MCF 10A (cell line): ENCODE results near the gene PGAM5. TPM values are rescaled to one million over a fixed set of nuclear protein-coding genes. Genes with fewer than 3 reads are reported as not detected.

Experiments used
- BruUV-seq: library from RNA; stranded (reverse); fragments of 400-500 nt; replicated peaks from 2 replicates; lab custom pipeline; 2021; lab: Mats Ljungman, UMichigan
- CTCF ChIA-PET: fragments of 300-600 bp; sonication (Branson Sonifier 250); formaldehyde crosslinking; extraction: SDS; loops from one replicate; lab custom pipeline; 2021; ENCODE audit warnings: antibody characterized with exemption, inconsistent platforms; lab: Yijun Ruan, JAX
- POLR2A ChIA-PET: fragments of 300-600, 350-650 bp; sonication (Branson Sonifier 250); formaldehyde crosslinking; extraction: SDS; loops from one replicate; lab custom pipeline; 2020; ENCODE audit warnings: antibody characterized with exemption, inconsistent platforms; lab: Yijun Ruan, JAX
- DNase-seq: peaks from one replicate; pipeline ENCODE4 v3.0.0-alpha.2; 2018; ENCODE audit not compliant: unreplicated experiment
- H3K27ac Mint-ChIP-seq: one replicate; pipeline ENCODE4 v1.8.0; 2022; ENCODE audit warnings: mild to moderate bottlenecking, low read depth, mixed read lengths; ENCODE audit not compliant: unreplicated experiment
- H3K27me3 Mint-ChIP-seq: one replicate; pipeline ENCODE4 v1.8.0; 2022; ENCODE audit warnings: mixed read lengths; ENCODE audit not compliant: insufficient read depth, unreplicated experiment
- H3K36me3 Mint-ChIP-seq: one replicate; pipeline ENCODE4 v1.8.0; 2022; ENCODE audit warnings: mild to moderate bottlenecking, moderate library complexity, mixed read lengths; ENCODE audit not compliant: insufficient read depth, unreplicated experiment
- H3K4me1 Mint-ChIP-seq: one replicate; pipeline ENCODE4 v1.8.0; 2022; ENCODE audit warnings: mixed read lengths; ENCODE audit not compliant: insufficient read depth, unreplicated experiment
- H3K4me3 Mint-ChIP-seq: one replicate; pipeline ENCODE4 v1.8.0; 2022; ENCODE audit warnings: mild to moderate bottlenecking, moderate library complexity, mixed read lengths; ENCODE audit not compliant: unreplicated experiment
- H3K9me3 Mint-ChIP-seq: one replicate; pipeline ENCODE4 v1.8.0; 2022; ENCODE audit warnings: mixed read lengths; ENCODE audit not compliant: unreplicated experiment
- intact Hi-C: fragments of 100-400 bp; cut with micrococcal nuclease; formaldehyde crosslinking; loops from 2 replicates; pipeline ENCODE4 v1.14.1; 2022
- total RNA-seq: library from RNA; stranded (reverse); gene quantifications from 2 replicates; pipeline ENCODE4 v1.2.3, GENCODE V29; 2022
- TF ChIP-seq, protein P1 (sequence below): fragments of 200-600 bp; IDR thresholded peaks from one replicate; pipeline ENCODE4 v1.8.0; 2022; ENCODE audit warnings: antibody characterized with exemption, mild to moderate bottlenecking; ENCODE audit not compliant: unreplicated experiment

Gene PGAM5
- total RNA-seq, 1 experiment from 2014 or later, result 84.0 TPM

DNA sequence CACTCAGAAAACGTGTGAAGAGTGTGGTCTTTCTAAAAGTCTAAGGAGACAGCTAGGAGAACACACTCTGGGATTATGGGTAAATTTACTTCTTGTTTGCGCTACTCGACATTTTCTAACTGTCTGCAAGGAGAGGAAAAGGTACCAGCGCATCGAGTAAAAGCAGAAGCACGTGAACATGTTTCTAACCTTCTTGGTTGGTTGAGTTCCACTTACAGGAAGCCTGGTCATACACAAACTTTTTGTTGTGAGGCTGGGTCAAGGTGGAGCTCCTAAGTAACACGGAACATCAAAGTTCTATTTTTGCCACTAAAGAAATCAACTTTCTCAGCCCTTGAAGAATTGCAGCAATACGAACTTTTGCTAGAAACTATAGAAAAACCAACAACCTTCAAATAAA, 31.0 kb downstream of the PGAM5 start:
- H3K4me3 Mint-ChIP-seq, result no peak overlapping the region
- peaks cover 99% of the 10 kb centered on the region for H3K36me3 Mint-ChIP-seq
- H3K27ac Mint-ChIP-seq, result no peak overlapping the region
- no peaks in the 10 kb centered on the region for H3K27me3 Mint-ChIP-seq
- TF ChIP-seq, protein P1, sequence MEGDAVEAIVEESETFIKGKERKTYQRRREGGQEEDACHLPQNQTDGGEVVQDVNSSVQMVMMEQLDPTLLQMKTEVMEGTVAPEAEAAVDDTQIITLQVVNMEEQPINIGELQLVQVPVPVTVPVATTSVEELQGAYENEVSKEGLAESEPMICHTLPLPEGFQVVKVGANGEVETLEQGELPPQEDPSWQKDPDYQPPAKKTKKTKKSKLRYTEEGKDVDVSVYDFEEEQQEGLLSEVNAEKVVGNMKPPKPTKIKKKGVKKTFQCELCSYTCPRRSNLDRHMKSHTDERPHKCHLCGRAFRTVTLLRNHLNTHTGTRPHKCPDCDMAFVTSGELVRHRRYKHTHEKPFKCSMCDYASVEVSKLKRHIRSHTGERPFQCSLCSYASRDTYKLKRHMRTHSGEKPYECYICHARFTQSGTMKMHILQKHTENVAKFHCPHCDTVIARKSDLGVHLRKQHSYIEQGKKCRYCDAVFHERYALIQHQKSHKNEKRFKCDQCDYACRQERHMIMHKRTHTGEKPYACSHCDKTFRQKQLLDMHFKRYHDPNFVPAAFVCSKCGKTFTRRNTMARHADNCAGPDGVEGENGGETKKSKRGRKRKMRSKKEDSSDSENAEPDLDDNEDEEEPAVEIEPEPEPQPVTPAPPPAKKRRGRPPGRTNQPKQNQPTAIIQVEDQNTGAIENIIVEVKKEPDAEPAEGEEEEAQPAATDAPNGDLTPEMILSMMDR, result no peak
- H3K4me1 Mint-ChIP-seq, result no peaks in the 10 kb centered on the region
- ChIA-PET POLR2A (interaction anchor here (1.1 to 3.0 kb wide), 3 partner anchors 9 to 19 kb away, joined by 4 to 10 read pairs (median 4); no protein-coding TSS in a partner anchor), CTCF (interaction anchor here (0.9 kb wide), 1 partner anchor 10 kb away, joined by 3 read pairs; no protein-coding TSS in a partner anchor)
- no peaks in the 10 kb centered on the region for H3K9me3 Mint-ChIP-seq
- intact Hi-C loops, result no loop called here
- DNase-seq, result no peak
- no TSS peak for BruUV-seq

DNA sequence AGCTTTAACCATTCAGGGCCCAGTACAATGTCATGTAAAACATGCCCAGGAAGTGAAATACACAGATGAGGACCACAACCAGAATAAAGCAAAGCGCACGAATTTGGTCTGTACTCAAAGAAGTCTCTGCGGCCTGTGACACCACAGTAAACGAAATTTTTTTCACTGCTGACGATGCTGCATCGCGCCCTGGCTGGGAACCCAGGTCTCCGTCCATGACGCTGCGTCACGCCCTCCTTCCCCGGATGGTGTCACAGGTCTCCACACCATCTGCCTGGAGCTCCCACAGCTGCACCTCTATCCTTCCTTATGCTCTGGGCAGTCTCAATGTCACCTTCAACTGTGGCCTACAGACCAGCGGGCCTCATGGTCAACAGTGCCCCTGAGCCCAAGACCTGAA, 33.2 kb downstream of the PGAM5 start:
- POLR2A ChIA-PET, result interaction anchor here (1.0 kb wide), 1 partner anchor 17 kb away, joined by 3 read pairs; no protein-coding TSS in a partner anchor
- Mint-ChIP-seq H3K9me3 (no peaks in the 10 kb centered on the region), H3K27ac (no peak overlapping the region), H3K4me3 (no peak overlapping the region), H3K36me3 (peaks cover 99% of the 10 kb centered on the region), H3K27me3 (no peaks in the 10 kb centered on the region), H3K4me1 (no peaks in the 10 kb centered on the region)
- TF ChIP-seq, protein P1, result no peak
- CTCF ChIA-PET, result interaction anchor here (0.6 to 0.9 kb wide), 3 partner anchors 12 to 85 kb away, joined by 3 read pairs; no protein-coding TSS in a partner anchor
- intact Hi-C loops, result no loop called here
- no TSS peak for BruUV-seq
- DNase-seq, result no peak

DNA sequence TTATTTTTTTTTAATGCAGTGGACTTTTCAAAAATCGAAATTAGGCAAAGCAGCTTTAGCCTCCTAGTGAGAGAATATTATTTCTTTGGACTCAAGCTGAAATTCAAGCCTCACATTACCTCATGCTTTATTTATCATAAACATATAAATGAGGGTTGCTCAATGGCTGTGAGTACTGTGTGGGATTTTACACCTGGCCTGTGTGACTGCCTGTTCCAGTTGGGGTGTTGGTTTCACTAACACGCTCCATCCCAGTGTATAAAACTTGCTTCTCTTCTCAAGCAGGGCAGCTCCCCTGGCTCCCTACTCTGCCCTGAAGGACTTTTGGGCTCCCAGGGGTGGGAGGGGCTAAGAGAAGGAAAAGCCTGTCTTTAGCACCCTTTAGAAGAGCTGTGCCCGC, 36.0 kb downstream of the PGAM5 start:
- POLR2A ChIA-PET, result interaction anchor here (0.7 to 1.5 kb wide), 3 partner anchors 12 to 36 kb away, joined by 3 to 4 read pairs (median 3); partner anchors contain the start of gene PGAM5
- CTCF ChIA-PET, result no interaction called here
- Mint-ChIP-seq H3K9me3 (no peaks in the 10 kb centered on the region), H3K27me3 (no peaks in the 10 kb centered on the region), H3K36me3 (peaks cover 100% of the 10 kb centered on the region), H3K4me1 (no peaks in the 10 kb centered on the region), H3K4me3 (no peak overlapping the region), H3K27ac (no peak overlapping the region)
- no TSS peak for BruUV-seq
- DNase-seq, result no peak
- TF ChIP-seq, protein P1, result no peak
- intact Hi-C loops, result no loop called here

DNA sequence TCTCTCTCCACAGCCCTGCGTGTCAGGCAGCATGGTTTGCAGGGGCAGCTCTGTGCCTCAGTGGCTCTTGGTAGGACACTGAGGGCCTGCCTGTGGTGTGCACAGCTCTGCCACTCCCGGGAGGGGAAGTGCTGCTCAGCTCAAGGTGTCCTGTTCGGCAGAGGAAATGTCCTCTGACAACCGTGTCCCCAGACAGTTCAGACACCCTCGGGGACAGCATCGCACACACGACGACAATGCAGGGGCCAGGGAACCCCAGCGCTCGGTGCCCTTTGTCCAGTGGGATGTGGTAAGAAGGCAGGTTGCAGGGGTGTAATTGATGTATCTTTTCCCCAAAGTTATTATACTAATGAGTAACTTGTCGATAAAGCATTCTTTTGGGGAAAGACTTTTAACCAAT, 36.8 kb downstream of the PGAM5 start:
- DNase-seq, result no peak
- BruUV-seq, result no TSS peak
- ChIA-PET POLR2A (interaction anchor here (1.0 kb wide), 1 partner anchor 37 kb away, joined by 3 read pairs; the partner anchor contains the start of gene PGAM5), CTCF (no interaction called here)
- no peaks in the 10 kb centered on the region for H3K4me1 Mint-ChIP-seq
- peaks cover 100% of the 10 kb centered on the region for H3K36me3 Mint-ChIP-seq
- no peak overlapping the region for H3K4me3 Mint-ChIP-seq
- TF ChIP-seq, protein P1, result no peak
- no peaks in the 10 kb centered on the region for H3K27me3 Mint-ChIP-seq
- H3K27ac Mint-ChIP-seq, result no peak overlapping the region
- H3K9me3 Mint-ChIP-seq, result no peaks in the 10 kb centered on the region
- intact Hi-C loops, result no loop called here
